Activated CD4-positive, alpha-beta T cell treated with anti-CD3 and anti-CD28 coated beads for 24 hours (primary cell): ENCODE measurements around the gene RNF2.

ENCODE experiments used
- DNase-seq, 2 donors: peaks; one replicate each; pipeline ENCODE4 v3.0.0-alpha.2; 2020; ENCODE audit warnings: low read depth in 2 of 2

The RNF2 gene

DNA sequence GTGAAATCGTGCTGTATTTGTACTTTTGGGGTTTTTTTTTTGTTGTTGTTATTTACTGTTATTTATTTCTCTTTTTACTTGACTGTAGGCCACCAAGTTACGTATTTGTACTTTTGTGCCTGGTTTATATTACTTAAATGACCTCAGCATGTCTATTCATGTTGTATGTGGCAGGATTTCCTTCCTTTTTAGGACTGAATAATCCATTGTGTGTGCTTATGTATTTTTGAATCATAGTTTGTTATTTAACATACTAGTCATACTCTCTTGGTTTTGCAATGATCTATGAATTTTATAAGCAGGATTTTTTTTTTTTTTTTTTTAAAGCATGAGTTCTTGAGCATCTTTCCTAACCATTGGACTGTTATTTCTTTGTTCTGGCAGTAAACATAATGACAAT lies 51.2 kb downstream of the RNF2 start:
- no peak for DNase-seq

DNA sequence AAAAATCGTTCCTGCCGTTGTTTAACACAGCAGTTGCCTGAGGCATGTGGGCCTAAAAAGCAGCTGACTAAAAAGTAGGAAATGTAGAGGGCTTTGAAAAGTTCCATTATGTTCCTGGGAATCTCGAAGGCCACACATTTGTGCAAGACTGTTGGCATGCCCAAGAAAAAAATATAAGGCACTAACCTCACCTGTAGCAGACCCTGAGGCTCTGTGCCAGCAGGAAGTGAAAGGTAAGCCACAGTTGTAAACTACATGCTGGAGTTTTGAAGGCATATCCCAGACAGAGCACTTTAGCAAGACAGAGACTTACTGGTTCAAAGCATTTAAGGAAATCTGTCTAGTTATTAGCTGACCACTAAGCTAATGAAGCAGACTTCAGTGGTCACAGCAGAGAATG lies 58.7 kb downstream of the RNF2 start:
- no peak for DNase-seq

DNA sequence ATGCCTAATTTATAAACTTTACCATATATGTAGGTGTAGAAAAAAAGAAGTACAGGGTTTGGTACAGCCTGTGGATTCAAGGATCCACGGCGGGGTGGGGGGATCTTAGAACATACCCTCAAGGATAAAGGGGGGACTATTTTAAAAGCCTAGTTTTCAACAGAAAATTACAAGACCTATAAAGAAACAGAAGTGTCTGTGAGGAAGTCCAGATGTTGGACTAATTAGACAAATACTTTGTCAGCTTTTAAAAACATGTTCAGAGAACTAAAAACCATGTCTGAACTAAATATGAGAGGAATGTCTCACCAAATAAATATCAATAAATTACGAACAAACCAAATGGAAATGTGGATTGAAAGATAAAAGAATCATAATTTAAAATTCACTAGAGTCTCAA lies 59.8 kb downstream of the RNF2 start:
- DNase-seq: no peak

DNA sequence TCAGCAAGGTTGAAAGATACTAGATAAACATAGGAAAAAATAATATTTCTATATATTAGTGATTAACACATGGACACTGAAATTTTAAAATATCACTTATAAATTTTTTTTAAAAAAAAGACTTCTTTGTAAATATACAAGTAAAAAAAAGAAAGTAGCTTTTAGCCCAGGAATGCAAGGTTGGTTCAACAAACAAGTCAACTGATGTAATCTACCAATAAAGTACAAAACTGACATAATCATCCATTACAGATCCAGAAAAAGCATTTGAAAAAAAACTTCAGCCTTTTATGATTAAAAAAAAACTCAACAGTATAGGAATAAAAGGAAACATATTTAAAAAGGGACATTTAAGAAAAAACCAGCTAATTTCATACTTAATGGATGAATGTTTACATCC lies 63.0 kb downstream of the RNF2 start:
- no peak for DNase-seq

DNA sequence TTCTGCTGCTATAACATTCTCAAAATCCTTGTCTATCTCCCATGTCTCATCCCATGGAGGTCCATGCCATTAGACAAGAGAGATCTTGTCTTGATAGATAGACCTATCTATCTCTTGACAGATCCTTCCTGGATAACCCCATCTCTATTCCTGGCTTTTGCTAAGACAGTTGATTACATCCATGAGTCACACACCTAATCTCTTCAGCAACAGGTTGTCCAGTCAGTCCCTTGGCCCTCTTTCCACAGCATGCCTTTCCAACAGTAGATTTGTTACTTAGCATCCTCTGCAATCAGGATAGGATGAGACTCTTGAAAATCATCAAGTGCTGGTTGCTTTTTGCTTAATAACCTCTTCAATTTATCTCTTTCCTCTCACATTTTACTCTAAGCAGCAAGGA lies 64.8 kb downstream of the RNF2 start:
- DNase-seq: no peak

DNA sequence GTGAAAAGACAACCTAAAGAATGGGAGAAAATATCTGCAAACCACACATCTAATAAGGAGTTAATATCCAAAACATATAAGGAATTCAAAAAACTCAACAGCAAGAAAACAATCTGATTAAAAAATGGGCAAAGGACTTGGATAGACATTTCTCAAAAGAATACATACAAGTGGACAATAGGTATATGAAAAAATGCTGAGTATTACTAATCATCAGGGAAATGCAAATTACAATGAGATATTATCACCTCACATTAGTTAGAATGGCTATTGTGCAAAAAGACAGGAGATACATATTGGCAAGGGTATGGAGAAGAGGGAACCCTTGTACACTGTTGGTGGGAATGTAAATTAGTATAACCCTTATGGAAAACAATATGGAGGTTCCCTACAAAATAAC lies 66.5 kb downstream of the RNF2 start:
- DNase-seq: no peak

DNA sequence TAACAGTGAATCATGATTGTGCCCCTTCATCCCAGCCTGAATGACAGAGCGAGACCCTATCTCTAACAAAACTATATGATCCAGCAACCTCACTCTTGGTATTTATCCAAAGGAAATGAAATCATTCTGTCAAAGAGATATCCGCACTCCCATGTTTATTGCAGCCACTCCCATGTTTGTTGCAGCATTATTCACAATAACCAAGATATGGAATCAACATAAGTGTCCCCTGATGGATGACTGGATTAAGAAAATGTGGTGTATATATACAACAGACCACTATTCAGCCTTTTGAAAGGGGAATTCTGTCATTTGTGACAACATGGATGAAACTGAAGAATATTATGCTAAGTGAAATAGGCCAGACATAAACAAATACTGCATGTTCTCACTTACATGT lies 67.0 kb downstream of the RNF2 start:
- no peak for DNase-seq

DNA sequence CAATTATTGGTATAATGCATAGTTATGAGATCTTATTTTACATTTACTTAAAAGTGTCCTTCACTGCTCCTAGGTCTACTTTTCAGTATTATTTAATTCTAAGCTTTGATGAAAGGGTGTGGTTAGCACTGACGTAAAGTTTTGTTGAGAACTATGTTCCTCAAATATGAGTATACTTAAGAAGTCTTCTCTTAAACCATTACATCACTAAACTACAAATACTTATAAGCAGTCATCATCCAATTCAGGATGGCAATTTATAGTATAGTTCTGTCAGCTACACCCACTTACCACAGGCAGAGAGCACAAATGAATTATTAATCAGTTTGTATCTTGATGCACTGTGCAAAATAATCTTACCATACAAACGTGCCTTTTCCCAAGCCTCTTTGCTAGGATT lies 84.3 kb downstream of the RNF2 start:
- no peak for DNase-seq

DNA sequence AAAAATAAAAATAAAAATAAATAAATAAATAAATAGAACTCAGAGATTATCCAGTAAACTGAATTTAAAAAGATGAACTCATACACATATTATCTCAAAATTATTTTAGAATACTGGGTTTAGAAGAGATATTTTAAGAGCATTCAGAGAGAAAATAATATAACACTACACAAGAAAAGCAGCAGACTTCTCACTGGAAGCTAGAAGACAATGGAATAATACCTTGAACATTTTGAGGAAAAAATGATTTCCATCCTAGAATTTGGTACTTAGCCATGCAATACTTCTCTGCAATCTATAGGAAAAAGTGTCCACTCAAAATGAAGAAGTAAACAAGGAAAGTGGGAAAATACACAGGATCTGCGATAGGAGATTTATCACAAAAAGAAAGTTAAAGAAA lies 87.2 kb downstream of the RNF2 start:
- DNase-seq: no peak

DNA sequence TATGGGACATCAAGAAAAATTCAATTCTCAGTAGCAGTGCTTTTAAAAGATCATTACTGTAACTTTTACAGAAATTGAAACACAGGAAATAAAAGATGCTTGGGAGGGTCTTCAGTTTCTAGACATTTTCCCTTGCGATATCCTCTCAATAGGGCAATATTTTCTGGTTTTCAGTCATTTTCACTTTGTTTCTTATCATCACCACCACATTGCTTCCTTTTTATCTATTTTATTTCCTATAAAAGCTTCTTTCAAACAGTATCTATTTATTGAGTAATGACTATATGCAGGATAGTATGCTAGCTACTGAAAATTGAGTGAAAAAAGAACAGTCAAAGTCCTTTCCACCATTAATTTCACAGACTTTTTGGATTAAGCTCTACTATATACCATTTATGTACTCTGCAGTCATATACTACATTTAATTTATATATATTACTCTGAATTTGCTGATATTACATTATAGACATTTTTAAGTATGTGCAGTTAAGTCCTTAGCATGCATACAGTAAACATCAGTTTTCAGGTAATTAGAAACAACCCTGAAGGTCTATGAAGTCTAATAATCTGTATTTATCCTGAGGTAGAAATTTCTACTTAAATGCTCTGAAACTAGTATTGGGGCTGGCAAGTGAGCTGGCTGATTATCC lies 92.7 kb downstream of the RNF2 start:
- DNase-seq: no peak

DNA sequence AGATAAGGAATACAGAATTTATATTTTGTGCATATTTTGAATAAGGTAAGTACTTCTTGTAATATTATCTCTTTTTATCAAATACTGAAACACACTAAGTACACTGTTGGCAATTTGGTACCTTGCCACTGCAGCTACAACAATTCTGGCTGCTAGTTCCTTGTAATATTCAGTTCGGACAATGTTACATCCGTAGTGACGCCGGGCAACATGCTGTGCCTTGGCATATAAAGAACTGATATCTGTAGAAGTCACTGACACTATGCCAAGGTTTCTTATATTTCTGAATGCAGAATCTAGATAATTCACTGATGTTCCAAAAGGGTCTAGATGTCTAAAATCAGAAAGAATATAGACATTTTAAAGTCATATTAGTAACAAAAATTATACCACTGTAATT lies 93.9 kb downstream of the RNF2 start:
- DNase-seq: no peak

DNA sequence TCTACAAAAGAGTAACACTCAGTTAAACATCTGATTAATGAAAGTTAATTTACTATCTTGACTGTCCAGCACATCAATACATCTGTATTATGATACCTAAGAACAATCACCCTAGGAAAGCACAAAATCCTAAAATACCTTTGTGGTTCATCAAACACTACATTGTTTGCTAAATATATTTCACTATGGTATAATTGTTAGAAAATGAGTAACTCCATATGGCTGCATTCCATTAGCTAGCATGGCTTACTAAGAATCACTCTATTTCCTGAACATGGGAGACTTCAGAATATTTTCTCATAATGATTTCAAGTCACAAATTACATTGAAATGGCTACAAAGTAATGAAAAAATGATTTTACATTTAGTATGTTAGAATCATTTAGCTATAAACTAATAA lies 98.9 kb downstream of the RNF2 start:
- no peak for DNase-seq

DNA sequence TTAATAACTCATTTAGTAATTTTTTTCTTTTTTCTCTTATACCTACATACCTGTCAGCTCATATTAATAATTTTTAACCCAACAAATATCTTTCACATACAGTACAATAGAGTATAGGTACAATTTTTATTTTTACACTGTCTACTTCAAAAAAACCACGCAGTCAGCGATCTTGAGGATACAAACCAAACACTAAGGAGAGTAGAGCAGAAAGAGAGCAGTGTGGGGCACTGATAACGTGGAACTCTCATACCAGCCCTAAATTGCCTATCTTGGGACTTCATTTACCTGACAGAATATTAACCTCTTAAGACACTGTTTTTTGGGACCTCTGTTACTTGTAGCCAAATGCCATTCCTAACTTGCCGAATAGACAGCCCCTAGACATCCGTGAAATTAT lies 105.9 kb downstream of the RNF2 start:
- DNase-seq: no peak
